Activated gamma-delta T cell treated with anti-CD3 and anti-CD28 coated beads, Interleukin-2, amount 50 U/mL, for 16 hours (primary cell): ENCODE results near the gene GP1BB.
A peak's percentile ranks its signal among the peaks of the same experiment; 100 is the strongest.

Experiments
- DNase-seq: peaks from one replicate; pipeline ENCODE4 v3.0.0-alpha.2; 2020; ENCODE audit warnings: low read depth

GP1BB gene

GRCh38 chr22:19727310-19728150 lies 4.2 kb downstream of the GP1BB start:
- DNase-seq = no peak

GRCh38 chr22:19728271-19728670 lies 4.9 kb downstream of the GP1BB start:
- no peak for DNase-seq

GRCh38 chr22:19728836-19729235 lies 5.5 kb downstream of the GP1BB start:
- no peak for DNase-seq

- DNase-seq = no peak
These were observed 6.2 kb downstream of the GP1BB start for GRCh38 chr22:19729507-19729906.

- no peak for DNase-seq
These were observed 6.9 kb downstream of the GP1BB start for GRCh38 chr22:19730198-19730597.

GRCh38 chr22:19730655-19731360 lies 7.5 kb downstream of the GP1BB start:
- peak; percentile 75 for DNase-seq

- no peak for DNase-seq
These were observed 8.2 kb downstream of the GP1BB start for GRCh38 chr22:19731361-19732135.

GRCh38 chr22:19732403-19733113 lies 9.2 kb downstream of the GP1BB start:
- DNase-seq = no peak

GRCh38 chr22:19733755-19734154 lies 10.4 kb downstream of the GP1BB start:
- no peak for DNase-seq

GRCh38 chr22:19734163-19734562 lies 10.8 kb downstream of the GP1BB start:
- DNase-seq = no peak

GRCh38 chr22:19734837-19735382 lies 11.6 kb downstream of the GP1BB start:
- no peak for DNase-seq

GRCh38 chr22:19735665-19736510 lies 12.5 kb downstream of the GP1BB start:
- DNase-seq = no peak

GRCh38 chr22:19737846-19738663 lies 14.7 kb downstream of the GP1BB start:
- no peak for DNase-seq

GRCh38 chr22:19738664-19739447 lies 15.5 kb downstream of the GP1BB start:
- no peak for DNase-seq

- DNase-seq = no peak
These were observed 16.1 kb downstream of the GP1BB start for GRCh38 chr22:19739448-19739895.

- no peak for DNase-seq
These were observed 16.6 kb downstream of the GP1BB start for GRCh38 chr22:19739911-19740449.

GRCh38 chr22:19740586-19740985 lies 17.2 kb downstream of the GP1BB start:
- DNase-seq = no peak

- no peak for DNase-seq
These were observed 17.7 kb downstream of the GP1BB start for GRCh38 chr22:19741053-19741452.
